ENCODE measurements around the gene PKP1.

PKP1 gene

DNA sequence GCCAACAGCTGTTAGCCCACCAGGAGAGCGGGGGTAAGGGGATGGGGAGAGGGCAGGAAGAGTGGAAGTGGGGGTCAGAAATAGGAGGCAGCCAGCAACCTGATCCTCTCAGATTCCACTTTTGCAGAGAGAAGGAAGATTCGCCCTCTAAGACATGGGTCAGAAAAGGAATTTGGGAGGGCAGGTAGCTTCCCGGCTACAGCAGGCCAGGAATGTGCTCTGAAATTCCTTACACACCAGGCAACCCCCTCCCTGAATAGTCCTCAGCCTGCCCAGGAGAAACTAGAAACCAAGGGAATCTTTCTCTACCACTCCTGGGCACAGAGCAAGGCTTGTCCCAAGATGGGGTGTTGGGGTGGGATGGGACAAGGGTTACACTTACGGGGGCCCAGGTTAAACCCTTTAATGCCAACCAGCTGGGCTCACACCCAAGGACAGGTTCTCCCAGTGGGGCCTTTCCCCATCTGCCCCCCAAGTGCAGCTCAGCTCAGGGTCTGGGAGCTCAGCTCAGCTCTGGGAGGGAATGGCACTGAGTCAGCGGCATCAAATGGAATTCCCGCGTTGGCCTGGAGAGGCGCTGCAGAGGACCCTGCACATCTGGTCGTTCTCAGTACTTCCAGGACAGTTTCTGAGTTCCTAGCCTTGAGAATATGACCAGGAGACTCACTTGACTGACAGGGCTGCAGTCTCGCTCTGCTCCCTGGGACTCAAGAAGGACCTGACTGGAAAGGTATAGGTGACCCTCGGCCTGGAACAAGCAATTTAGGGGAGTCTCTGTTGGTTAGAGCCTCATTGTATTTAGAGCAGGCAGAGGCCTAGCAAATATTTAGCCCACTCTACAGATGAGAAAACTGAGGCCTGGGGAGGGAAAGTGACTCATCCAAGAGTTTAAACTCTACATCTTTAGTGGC is 93.4 kb downstream of the PKP1 start:
- DNase-seq = no peak

DNA sequence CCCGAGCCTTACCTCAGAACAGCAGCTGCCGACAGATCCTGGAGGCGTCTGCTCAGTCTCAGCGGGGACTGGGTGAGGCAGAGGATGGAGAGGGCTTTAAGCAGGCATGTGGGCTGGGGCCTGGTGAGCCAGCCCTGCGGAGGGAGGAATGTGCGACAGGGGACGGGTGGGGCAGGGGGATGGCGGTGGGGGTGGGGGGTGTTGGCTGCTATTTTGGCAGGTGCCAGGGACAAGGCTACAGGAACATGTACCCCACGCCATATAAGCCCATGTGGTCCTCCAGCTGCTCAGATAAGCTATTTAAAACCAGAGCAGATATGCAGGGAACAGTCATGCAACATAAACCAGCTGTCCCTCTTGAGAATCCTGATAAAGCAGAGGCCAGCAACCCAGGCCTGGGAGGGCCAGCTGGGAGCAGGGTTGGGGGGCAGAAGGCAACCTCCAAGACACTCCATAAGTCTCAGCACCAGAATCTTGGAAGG is 94.3 kb downstream of the PKP1 start, which contains the start of gene TNNT2:
Gene TNNT2 (minus strand): TSS at position 70 of the 482 bp plus-strand sequence. CDS start 4,426 bp downstream, outside the sequence.
- DNase-seq = no peak

DNA sequence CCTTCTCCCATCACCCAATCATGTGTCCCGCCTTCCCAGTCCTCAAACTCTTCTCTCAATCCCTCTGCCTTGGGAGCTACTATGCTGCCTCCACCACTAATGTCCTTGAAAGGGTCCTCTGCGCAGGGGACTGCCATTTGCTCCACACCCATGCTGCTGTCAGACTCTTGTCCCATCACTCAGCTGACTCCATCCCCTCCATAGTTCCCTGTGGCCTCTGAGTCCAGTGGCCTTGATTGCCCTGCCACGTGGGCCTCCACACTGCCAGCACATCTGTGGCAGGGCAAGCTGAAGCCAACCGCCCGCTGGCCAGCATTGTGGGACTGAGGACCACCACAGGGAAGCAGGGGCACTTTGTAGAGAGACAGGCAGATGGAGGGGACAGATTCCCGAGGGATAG is 95.5 kb downstream of the PKP1 start:
- DNase-seq = no peak

DNA sequence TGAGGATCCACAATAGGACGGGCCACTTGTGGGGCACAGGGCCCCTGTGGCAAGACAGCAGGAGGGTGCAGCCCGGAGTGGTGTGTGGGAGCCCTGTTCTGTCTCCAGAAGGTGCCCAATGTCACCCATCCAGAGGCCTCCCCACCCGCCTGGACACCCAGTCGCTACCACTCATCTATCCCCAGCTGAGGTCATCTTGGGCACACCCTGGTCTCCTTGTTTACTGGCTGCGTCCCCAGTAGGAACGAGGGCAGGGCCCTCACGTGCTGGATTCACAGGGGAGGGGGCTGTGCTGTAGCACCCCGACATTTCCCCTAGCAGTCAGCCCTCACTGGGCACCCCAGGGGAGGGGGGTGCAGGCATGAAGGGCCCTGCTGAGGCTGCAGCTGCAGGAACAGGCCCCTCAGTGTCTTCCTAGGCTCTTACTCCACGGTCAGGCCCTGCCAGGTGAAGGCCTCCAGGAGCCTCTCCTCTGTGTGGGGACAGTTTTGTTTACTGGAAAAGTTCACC is 96.5 kb downstream of the PKP1 start:
- DNase-seq = no peak

DNA sequence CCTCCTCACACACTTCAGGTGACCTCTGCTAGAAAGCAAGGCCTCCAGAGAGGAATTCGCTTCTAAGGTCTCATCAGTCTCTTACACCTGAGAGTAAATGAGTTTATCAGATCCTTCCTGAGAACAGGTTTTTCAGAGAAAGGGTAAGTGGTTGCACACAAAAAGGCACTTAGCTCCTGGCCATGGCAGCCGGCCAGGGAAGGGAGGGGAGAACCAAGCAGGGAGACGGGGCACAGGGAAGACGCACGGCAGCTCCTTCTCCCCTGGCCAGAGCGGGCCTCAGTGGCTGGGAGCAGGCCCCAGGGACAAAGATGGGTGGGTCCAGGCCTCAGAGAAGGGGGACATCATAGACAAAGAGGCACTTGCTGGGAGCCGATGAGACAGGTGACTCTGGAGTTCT is 97.8 kb downstream of the PKP1 start:
- DNase-seq = no peak

All from NCI-H526 treated with DMSO at 0.1 percent for 48 hours (cell line).